Ishikawa (cell line): Measurements from ENCODE around the gene GSTA4.

ENCODE experiments used
- CEBPB ChIP-seq: IDR thresholded peaks from 2 replicates; pipeline ENCODE4 v1.6.1; 2012
- EGR1 ChIP-seq: IDR thresholded peaks from 2 replicates; pipeline ENCODE4 v1.6.1; 2012
- TCF12 ChIP-seq: IDR thresholded peaks from 2 replicates; pipeline ENCODE4 v1.6.1; 2012; ENCODE audit warnings: low read depth
- YY1 ChIP-seq: IDR thresholded peaks from 2 replicates; pipeline ENCODE4 v1.6.1; 2012; ENCODE audit warnings: low read depth

DNA sequence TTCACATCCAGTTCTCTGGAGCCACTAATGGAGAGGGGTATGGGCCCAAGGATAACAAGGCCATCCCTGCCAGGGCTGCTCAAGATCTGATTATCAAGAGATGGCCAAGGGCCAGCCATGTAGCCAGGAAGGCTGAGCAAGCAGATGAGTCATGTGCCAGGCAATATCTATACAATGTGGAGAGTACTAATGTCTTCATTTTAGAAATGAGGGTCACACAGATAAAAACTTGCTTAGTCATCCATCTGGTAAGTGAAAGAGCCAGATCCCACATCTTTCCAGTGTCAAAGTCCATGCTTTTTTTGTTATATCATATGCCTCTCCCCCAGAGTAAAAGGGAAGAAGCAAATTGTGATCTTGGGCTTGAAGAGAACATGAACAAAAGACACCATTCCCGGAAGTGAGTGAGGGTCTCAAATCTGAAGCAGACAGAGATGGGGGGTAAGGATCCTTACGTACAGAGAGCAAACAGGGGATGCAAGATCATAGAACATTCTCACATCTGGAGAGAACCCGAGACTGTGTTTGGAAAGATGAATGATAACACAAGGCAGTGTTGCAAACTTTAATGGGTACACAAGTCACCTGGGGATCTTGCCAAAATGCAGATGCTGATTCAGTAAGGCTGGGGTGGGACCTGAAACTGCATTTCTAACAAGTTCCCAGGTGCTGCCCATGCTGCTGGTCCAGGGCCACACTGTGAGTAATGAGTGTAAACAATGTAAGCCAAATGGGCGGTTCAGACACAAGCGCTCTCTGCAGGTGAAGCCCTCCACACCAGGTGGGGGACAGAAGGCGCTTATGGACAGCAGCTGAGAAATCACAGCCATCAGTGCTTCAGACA lies 65.5 kb downstream of the GSTA4 start:
- no peak for TF ChIP-seq YY1
- no peak for TF ChIP-seq TCF12
- TF ChIP-seq EGR1 = no peak
- no peak for TF ChIP-seq CEBPB
